ENCODE results near the gene NRG3.

Gene NRG3

DNA sequence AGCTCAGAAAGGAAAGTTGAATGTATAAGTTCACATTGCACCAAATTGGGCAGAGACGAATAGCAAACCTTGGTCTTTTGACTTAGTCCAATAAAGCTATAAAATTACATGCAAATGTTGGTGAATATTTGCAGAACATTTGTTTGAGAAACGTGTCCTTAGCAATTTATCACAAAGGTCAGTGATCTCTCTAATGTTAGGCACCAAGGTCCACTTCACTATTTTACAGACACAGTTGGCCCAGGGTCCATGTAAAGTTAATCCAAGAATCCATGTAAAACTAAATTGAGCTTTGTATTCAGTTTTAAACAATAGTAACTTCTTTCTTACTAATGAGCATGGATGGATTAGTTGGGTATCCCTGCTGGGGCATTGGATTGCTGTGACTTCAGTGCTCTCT is 617.7 kb downstream of the NRG3 start:
- DNase-seq (ENCODE audit: low spot score): no peak

DNA sequence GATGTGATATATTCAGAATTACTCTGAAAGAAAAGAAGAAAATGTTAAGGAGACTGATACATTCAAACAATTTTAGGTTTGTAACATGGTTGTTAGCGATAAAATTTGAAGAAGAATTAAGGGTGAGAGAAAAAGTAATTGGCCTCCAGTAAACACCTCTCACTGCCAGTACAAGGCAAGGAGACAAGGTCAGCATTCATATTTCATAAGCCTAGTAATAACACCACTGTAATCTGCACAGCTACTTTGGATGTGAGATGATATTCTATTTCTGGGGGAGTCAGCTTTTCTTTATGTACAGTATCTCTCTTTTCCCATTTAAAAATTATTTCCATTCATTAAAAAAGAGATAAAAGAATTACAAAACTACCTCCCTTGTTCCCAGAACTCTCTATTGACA is 621.1 kb downstream of the NRG3 start:
- DNase-seq (ENCODE audit: low spot score): no peak

DNA sequence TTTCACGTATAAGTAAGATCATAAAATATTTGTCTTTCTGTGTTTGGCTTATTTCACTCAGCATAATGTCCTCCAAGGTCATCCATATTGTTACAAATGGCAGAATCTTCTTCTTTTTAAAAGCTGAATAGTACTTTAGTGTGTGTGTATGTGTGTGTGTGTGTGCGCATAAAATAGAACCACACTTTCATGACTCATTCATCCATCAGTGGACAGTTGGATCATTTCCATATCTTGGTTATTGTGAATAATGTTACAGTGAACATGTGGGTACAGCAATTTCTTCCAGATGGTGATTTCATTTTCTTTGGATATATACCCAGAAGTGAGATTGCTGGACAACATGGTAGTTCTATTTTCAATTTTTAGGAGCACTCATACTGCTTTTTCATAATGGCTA is 622.4 kb downstream of the NRG3 start:
- DNase-seq (ENCODE audit: low spot score): no peak

DNA sequence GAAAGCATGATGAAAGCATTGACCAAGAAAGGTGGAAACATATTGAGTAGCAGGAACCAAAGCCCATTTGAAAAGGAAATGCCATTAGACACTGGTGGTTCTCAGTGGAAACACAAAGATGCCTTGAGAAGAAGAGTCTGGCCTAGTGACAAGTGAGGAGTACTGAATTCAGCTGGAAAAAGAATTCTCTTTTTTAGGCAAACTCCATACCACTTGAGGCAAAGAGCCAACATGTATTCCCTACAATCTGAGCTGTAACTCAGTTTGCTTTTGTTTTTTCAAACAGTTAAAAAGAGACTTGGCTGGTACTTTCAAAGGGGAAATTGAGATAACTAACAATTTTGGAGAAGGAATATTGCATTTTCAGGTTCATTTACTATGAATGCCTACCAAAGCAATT is 624.0 kb downstream of the NRG3 start:
- DNase-seq (ENCODE audit: low spot score): no peak

DNA sequence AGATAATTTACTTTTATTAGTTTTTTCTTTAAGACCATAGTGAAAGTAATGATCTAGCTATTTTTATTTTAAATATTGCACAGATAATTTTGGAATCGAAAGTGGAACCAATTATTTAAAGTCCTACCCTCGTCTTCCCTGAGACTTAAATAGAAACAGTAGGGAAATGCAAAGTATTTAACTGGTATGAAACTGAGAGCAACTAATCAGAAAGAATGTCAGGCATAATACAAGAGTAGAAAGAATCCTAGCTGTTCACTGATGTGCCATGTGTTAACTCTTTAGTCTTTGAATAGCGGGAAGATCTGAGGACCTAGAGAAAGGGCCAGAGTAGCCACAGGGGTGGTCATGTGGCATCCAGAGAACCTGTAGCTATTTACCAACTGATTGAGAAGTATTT is 630.0 kb downstream of the NRG3 start:
- no peak for DNase-seq (ENCODE audit: low spot score)

DNA sequence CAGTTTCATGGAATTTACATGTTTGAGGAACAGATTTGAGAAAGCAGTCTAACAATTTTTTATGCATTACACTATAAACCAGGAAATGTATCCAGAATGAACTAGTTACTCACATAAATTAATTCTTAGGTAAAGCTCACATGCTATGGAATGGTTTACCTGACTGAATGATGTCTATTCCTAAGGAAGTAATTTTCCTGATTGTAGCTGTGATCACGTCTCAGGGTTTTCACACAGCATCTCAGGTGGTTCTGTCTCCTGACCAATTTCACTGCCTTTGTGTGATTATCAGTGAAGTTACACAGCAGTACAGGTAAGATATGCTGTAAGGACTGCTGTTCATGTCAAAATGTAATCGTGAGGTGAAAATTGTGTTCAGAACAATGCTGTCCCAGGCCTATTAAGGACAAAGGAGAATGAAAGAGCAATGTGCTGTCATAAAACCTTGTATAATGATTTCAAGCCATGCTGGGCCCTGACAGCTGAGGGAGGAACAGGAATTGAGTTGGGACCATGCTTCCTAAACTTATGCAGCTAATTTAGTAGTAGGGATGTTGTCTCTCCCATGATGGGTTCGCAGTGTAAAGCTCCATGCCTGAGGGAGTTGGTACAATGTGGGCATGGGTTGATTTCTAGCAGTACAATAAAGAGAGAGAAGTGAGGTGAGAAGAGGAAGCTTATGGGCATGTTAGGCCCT is 631.8 kb downstream of the NRG3 start:
- DNase-seq (ENCODE audit: low spot score): no peak

DNA sequence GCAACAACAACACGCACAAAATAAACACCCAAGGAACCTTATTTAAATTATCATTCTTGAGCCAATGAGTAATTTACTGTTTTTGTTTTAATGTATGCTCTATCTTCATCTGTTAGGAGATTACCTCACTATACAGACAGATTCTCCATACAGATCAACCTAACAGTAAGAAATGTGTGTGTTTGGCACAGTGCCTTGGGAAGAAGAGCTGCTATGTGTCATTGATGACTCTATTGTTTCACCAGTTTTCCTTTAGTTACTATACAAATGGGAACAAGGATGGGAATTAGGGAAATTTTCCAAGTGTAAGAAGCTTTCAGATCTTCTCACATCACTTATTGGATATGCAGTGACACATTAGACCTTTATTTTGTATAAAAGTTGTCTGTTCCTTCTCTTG is 640.3 kb downstream of the NRG3 start:
- DNase-seq (ENCODE audit: low spot score): no peak

DNA sequence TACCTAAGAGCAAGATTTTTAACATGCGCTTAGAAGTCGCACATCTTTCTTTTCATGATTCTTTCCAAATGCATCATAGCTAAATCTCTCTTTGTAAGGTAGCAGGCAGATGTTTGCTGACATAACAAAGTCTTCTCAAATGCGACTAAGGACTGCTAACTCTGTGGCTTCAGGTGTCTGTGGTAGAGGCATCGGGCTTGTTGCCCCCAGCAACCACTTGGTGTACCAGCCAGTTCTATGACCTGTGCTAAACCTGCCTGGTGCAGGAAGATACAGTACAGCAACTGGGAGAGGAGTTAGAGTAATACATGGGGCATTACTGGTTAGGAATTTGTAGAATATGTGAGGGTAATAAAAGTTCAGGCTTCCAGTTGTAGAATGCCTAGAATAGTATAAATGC is 654.1 kb downstream of the NRG3 start:
- DNase-seq (ENCODE audit: low spot score): no peak

DNA sequence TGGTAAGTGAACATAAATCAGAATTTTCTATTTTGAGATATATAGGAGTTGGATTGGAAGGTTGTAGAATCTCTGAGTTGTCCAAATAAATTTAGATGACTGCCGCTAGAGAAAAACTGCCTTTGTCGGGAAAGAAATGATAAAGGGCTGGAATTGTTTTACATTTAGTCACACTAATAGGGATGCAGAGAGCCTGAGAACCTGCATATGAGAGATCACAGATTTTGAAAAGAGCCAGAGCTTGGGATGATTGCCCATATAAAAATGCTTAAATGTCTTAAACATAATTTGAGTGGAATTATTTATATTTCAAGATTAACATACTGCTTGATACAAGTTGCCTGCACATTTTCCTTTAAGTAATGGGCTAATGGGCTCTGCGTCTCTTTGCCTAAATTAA is 660.5 kb downstream of the NRG3 start:
- DNase-seq (ENCODE audit: low spot score): no peak

DNA sequence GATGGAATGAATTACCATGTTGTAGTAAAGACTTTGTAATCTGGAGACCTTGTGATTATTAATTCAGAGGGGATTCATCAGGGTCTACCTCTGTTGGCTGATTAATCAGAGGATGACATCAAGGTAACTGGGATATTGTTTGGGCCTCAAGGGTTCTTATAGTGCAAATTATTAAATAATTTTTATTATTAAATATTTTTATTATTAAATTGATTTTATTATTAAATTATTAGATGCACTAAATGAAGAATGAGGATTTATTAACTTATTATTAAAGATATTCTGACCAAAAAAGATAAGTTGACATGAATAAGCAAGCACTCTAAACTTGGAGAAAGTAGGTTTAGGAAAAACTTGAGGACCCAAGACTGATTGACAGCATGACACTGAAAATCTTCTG is 661.7 kb downstream of the NRG3 start:
- no peak for DNase-seq (ENCODE audit: low spot score)

DNA sequence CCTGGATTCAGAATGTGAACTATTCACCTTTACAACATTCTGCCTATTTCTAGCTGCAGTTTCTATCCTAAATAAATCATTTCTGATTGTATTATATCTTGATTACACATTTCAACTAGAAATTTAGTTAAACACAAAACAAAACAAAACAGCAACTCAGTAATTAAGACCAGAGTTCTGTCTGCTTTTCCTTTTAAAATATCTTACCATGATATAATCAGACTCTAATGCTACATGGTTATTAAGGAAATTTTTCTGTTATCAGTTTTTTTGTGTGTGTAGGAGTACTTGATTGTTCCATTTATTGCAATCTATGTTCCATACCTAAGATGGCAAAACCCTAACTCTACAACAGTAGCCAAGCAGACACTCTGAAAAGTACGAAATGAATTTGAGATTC is 663.3 kb downstream of the NRG3 start:
- no peak for DNase-seq (ENCODE audit: low spot score)

DNA sequence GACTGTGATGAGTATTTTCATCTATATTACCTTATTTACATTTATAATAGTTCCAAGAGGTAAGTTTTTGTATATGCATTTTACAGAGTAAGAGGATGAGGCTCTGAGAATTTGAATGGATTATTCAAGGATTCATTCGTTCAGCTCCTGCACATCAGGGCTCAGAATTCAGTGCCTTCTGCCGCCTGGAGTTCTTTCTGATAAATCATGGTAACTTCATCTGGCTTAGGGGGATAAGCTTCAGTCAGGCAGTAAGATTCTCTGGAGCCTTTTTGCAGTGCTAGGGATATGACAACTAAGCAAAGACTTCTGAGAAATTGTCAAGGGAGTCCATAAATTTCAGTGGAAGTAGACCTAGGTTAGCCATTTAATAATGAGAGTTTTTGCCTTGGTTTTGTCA is 668.6 kb downstream of the NRG3 start:
- DNase-seq (ENCODE audit: low spot score): no peak

DNA sequence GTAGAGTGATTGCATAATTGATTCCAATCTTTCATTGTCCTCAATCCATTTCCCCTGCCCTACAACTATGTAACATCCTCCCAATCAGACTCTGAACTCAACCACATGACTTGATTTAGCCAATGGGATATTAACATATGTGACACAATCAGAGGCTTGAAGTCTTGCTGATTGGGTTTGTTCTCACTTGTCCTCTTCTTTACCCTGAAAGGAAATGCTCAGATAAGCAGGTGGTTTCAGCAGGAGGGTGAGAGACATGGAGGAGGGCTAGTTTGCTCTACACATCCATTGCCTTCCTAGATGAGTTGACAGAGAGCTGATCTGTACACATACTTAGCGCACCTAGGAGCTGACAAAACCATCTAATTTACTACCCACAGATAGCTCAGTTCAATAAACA is 669.4 kb downstream of the NRG3 start:
- no peak for DNase-seq (ENCODE audit: low spot score)

DNA sequence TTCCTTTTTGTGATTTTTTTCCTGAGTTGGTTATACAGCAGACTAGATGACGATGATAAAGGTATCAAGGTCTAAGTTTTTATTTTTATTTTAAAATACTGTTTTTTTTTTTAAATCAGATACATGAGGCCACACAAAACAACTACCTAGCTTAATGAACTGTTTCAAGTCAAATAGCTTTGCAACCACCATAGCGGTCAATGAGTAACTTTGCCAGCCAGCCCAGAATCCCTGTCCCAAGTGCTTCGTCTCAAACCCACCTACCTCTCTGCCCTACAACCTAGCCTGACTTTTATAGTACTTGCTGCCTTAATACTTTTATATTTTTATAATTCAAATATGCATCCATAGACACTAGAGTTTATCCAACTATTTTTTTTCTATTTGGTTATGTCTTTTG is 676.5 kb downstream of the NRG3 start:
- no peak for DNase-seq (ENCODE audit: low spot score)

DNA sequence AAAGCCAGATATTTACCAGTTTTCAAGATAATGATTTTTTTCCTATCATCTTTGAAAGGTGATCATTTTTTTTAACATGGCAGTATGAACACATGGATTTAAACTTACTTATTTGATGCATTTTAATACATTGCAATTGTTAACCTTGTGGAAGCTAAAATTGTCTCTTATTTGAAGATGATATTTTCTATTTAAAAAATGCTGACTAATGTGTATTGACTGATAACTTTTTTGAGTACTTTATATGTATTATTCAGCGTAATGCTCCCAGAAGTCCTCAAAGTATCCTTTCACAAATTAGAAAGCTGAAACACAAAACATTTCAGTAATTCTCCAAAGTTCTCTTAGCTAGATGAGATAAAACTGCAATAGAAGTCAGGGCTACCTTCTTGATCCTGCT is 677.3 kb downstream of the NRG3 start:
- DNase-seq (ENCODE audit: low spot score): no peak

DNA sequence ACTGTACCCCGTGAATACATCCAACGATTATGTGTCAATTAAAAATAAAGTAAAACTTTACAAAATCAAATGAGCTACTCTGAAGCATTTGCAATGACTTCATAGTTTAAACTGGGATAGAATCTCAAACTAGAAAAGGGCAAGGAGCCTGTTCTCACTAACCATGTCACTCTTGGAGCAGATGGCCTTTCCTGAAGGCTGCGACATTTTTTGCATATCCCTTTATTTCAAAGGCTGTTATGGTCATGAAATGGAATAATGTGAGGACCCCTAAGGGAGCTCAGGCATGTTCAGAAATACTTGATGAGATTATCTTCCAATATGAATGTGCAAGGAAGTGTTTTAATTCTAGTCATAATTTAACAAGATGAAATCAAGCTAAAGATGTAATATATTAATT is 679.4 kb downstream of the NRG3 start:
- no peak for DNase-seq (ENCODE audit: low spot score)

DNA sequence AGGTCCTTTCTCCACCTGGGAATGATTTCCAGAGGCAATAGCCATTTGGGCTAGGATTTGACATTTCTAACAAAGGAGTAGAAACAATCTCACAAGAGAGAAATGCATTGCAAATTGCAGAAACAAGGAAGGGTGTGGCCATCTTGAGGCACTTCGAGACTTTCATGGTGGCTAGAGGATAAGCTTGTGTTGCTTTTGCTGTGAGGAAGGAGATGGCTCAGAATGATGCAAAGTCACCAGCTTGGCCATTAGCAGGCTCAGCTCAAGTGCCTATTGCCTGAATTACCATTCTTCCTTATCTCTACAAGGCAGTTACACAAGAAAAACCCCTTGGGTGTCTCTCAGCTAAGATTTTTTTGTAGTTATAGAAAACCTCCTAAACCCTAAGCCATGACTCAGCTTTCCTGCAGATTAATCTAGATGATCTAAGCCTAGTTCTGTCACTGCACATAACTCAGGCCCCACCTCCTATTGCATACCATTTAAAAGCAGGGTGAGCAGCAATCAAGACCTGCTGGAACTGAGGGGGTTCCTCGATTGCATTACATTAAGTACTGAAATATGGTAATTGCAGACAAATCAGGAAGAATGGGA is 683.1 kb downstream of the NRG3 start:
- no peak for DNase-seq (ENCODE audit: low spot score)

DNA sequence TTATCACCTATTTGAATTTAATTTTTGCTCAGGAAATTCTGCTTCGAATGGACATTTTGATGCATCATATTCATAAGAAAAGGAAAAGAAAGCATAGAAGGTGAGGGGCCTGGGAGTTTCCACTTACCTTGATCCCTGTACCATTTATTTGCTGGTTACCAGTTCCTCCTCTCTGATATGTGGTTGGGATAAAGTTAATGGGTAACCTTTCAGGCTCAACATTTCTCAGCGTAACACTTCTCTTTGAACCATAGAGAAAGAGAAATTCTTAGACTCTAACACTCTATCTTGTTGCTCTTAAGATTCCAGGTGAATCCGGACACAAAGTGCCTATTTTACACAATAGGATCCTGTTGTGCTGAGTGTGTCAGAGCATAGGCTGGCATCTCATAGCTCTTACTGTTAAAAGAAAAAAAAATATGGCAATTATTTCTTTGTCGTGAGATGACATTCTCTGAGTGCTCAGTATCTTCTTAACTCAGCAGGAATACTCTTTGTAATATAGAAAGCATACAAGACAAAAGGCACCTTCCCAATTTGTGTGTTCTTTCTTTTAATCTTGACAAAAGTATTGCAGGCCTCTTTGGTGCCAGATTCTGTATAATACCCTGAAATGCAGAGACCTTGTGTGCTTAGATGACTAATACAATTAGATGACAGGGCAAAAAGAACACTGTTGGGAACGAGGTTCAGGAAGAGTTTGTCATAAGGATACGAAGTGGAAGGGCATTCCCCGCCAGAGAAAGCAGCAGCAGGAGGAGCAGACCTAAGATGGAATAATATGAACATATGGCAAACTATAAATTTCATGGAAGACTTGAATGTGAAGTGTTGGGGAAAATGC is 689.6 kb downstream of the NRG3 start:
- no peak for DNase-seq (ENCODE audit: low spot score)

DNA sequence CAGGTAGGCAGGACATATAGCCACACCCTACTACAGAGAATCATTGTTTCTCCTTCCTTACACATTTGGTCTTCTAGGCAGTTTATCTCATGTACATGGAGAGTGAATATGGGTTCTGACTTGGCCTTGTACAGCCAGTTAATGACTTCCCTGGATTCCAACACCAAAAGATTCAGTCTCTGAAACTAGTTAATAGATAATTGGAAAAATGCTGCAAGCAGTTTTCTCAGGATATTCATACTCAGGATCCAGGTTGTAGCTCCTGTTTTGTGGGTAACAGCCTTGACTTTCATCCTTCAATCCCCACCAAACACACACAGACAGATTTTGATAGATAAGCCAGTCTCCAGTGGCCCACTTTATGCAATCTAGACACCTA is 690.2 kb downstream of the NRG3 start:
- DNase-seq (ENCODE audit: low spot score): no peak

DNA sequence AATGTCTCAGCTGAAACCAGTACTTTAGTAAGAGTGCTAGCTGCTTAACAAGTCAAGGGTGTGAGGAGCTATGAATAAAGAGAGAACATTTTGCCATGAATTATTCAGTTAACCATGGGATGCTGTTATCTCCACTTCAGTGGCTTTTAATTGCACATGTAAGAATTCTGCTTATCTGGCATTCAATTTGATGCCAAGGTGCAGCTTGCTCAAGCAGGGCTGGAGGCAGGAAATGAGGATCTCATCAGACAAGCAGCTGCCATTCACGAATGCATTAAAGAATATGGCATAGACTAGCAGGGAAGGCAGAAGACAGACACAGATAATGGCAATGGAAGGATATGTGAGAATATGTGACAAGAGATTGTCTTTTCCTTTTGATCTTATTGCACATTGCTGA is 697.8 kb downstream of the NRG3 start:
- DNase-seq (ENCODE audit: low spot score): no peak

DNA sequence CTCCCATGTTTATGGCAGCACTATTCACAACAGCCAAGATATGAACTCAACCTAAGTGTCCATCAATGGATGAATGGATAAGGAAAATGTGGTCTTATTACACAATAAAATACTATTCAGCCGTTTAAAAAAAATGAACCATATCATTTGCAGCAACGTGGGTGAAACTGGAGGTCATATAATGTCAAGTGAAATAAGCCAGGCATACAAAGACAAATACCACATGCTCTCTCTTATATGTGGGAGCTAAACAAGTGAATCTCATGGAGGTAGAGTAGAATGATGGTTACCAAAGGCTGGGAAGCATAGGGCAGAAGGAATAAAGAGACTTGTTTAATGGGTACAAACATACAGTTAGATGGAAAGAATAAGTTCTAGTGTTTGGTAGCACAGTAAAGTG is 699.1 kb downstream of the NRG3 start:
- DNase-seq (ENCODE audit: low spot score): no peak

DNA sequence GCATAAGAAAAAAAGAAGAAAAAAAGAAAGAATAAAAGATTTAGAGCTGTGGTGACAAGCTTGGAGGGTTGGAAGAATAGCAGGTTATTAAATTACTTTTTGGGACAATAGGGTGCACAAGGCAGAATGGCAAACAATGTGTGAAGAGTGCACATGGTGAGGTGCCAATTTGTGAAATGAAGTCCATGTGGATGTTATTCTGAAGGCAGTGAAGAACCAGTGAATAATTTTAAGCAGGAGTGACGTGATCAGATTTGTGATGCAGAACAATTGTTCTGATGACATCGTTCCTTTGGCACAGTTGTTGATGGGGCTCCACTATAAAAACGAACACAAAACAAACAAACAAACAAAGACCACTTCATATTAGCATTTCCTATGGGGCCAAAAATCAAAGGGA is 700.3 kb downstream of the NRG3 start:
- DNase-seq (ENCODE audit: low spot score): no peak

DNA sequence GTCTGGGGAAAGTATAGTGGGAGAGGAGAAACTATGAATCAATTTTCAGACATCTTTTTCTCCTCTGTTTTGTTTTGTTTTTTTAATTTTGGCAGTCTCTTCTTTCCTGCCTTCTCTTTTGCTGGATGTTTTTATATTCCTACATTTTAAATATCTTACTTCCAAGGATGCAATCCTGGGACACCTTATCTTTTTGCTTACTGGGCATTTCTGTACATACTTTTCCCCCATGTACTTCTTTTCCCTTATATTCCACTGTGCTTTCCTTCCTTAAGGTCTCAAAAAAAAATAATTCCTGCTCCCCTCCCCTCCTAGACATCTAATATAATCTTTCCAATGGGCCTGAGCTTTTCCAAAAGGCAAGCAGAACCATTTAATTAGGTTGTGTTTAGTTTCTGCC is 701.1 kb downstream of the NRG3 start:
- no peak for DNase-seq (ENCODE audit: low spot score)

DNA sequence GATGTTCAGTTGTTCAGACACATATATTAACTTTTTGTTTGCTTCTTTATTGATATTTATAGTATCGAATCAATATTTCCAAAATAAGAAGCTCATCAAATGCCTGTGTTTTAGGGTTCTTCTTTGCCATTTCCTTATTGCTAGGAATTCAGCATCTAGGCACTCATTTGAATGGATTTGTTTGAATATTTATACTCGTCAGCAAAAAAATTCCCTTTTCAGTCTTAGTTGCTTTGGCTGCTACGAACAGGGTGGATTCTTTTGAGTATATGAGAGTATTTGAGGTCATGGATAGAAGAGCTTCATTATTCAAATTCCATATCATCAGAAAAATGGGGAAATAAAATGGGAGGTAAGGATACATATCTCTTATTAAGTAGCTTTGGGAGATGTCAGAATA is 706.9 kb downstream of the NRG3 start:
- no peak for DNase-seq (ENCODE audit: low spot score)
